HEK293 (cell line): Measurements from ENCODE around the gene TUBGCP6.

Experiments used
- KLF17 ChIP-seq: fragments of 450-650 bp; formaldehyde crosslinking; IDR thresholded peaks from 2 replicates; pipeline ENCODE4 v1.5.1; 2016; ENCODE audit warnings: missing biosample characterization, missing genetic modification characterization
- OSR2 ChIP-seq: fragments of 450-650 bp; formaldehyde crosslinking; IDR thresholded peaks from 2 replicates; pipeline ENCODE4 v1.5.1; 2016; ENCODE audit warnings: missing biosample characterization, missing genetic modification characterization
- PRDM6 ChIP-seq: fragments of 450-650 bp; formaldehyde crosslinking; IDR thresholded peaks from 2 replicates; pipeline ENCODE4 v1.5.1; 2017; ENCODE audit warnings: missing biosample characterization, missing genetic modification characterization
- SCRT2 ChIP-seq: fragments of 450-650 bp; formaldehyde crosslinking; IDR thresholded peaks from 2 replicates; pipeline ENCODE4 v1.5.1; 2016; ENCODE audit warnings: missing biosample characterization, missing genetic modification characterization
- TRIM28 ChIP-seq: IDR thresholded peaks from 2 replicates; pipeline ENCODE4 v1.6.1; 2011; ENCODE audit warnings: low read length, control low read depth, borderline replicate concordance
- ZBTB11 ChIP-seq: fragments of 450-650 bp; formaldehyde crosslinking; conservative IDR thresholded peaks from 2 replicates; pipeline ENCODE4 v1.5.1; 2016; ENCODE audit warnings: low read depth, missing biosample characterization, missing genetic modification characterization
- ZBTB49 ChIP-seq: fragments of 450-650 bp; formaldehyde crosslinking; IDR thresholded peaks from 2 replicates; pipeline ENCODE4 v1.5.1; 2016; ENCODE audit warnings: missing biosample characterization, missing genetic modification characterization, low read depth
- ZBTB8A ChIP-seq: fragments of 450-650 bp; formaldehyde crosslinking; IDR thresholded peaks from 2 replicates; pipeline ENCODE4 v1.5.1; 2016; ENCODE audit warnings: missing biosample characterization, missing genetic modification characterization
- ZFP41 ChIP-seq: fragments of 450-650 bp; formaldehyde crosslinking; IDR thresholded peaks from 2 replicates; pipeline ENCODE4 v1.5.1; 2016; ENCODE audit warnings: missing biosample characterization, missing genetic modification characterization, borderline replicate concordance
- ZFP69B ChIP-seq: fragments of 450-650 bp; formaldehyde crosslinking; IDR thresholded peaks from 2 replicates; pipeline ENCODE4 v1.5.1; 2016; ENCODE audit warnings: missing biosample characterization, missing genetic modification characterization
- ZNF16 ChIP-seq: fragments of 450-650 bp; formaldehyde crosslinking; IDR thresholded peaks from 2 replicates; pipeline ENCODE4 v1.5.1; 2016; ENCODE audit warnings: low read depth, missing biosample characterization, missing genetic modification characterization
- ZNF19 ChIP-seq: fragments of 450-650 bp; formaldehyde crosslinking; IDR thresholded peaks from 2 replicates; pipeline ENCODE4; 2016; ENCODE audit warnings: missing biosample characterization, missing genetic modification characterization, low read depth
- ZNF214 ChIP-seq: fragments of 450-650 bp; formaldehyde crosslinking; IDR thresholded peaks from 2 replicates; pipeline ENCODE4 v1.5.1; 2017; ENCODE audit warnings: missing biosample characterization, mild to moderate bottlenecking, missing genetic modification characterization, borderline replicate concordance
- ZNF223 ChIP-seq: fragments of 450-650 bp; formaldehyde crosslinking; IDR thresholded peaks from 2 replicates; pipeline ENCODE4 v1.5.1; 2016; ENCODE audit warnings: missing biosample characterization, missing genetic modification characterization
- ZNF354C ChIP-seq: fragments of 450-650 bp; formaldehyde crosslinking; IDR thresholded peaks from 2 replicates; pipeline ENCODE4 v1.5.1; 2016; ENCODE audit warnings: missing biosample characterization, missing genetic modification characterization, low read depth, borderline replicate concordance
- ZNF394 ChIP-seq: fragments of 450-650 bp; formaldehyde crosslinking; IDR thresholded peaks from 2 replicates; pipeline ENCODE4 v1.5.1; 2016; ENCODE audit warnings: missing biosample characterization, missing genetic modification characterization, mild to moderate bottlenecking, moderate library complexity, borderline replicate concordance
- ZNF398 ChIP-seq: fragments of 450-650 bp; formaldehyde crosslinking; IDR thresholded peaks from 2 replicates; pipeline ENCODE4 v1.5.1; 2017; ENCODE audit warnings: missing biosample characterization, missing genetic modification characterization
- ZNF514 ChIP-seq: fragments of 450-650 bp; formaldehyde crosslinking; IDR thresholded peaks from 2 replicates; pipeline ENCODE4 v1.5.1; 2016; ENCODE audit warnings: missing biosample characterization, missing genetic modification characterization
- ZNF549 ChIP-seq: fragments of 450-650 bp; IDR thresholded peaks from 2 replicates; pipeline ENCODE4 v1.5.1; 2018; ENCODE audit warnings: missing biosample characterization, missing genetic modification characterization, mild to moderate bottlenecking, inconsistent platforms, moderate library complexity
- ZNF561 ChIP-seq: fragments of 450-650 bp; IDR thresholded peaks from 2 replicates; pipeline ENCODE4 v1.5.1; 2018; ENCODE audit warnings: missing biosample characterization, missing genetic modification characterization, borderline replicate concordance
- ZNF626 ChIP-seq: fragments of 450-650 bp; sonication (Bioruptor Pico); formaldehyde crosslinking; IDR thresholded peaks from 2 replicates; pipeline ENCODE4 v1.5.1; 2018; ENCODE audit warnings: missing biosample characterization, missing genetic modification characterization, inconsistent platforms
- ZNF677 ChIP-seq: fragments of 450-650 bp; IDR thresholded peaks from 2 replicates; pipeline ENCODE4 v1.5.0; 2018; ENCODE audit warnings: missing biosample characterization, mild to moderate bottlenecking, missing genetic modification characterization, moderate library complexity
- ZNF768 ChIP-seq: fragments of 450-650 bp; formaldehyde crosslinking; IDR thresholded peaks from 2 replicates; pipeline ENCODE4 v1.5.1; 2018; ENCODE audit warnings: missing biosample characterization, mild to moderate bottlenecking, missing genetic modification characterization
- ZNF785 ChIP-seq: fragments of 450-650 bp; formaldehyde crosslinking; IDR thresholded peaks from 2 replicates; pipeline ENCODE4 v1.5.1; 2016; ENCODE audit warnings: missing biosample characterization, missing genetic modification characterization
- ZSCAN18 ChIP-seq: fragments of 450-650 bp; formaldehyde crosslinking; IDR thresholded peaks from 2 replicates; pipeline ENCODE4 v1.5.1; 2016; ENCODE audit warnings: missing biosample characterization, missing genetic modification characterization

Gene TUBGCP6

GRCh38 chr22:50271519-50271970 lies 26.7 kb upstream of the TUBGCP6 start (continued):
- TF ChIP-seq ZSCAN18 (tag by site-specific recombination) (no peak), ZNF214 (no peak), TRIM28 (no peak), ZNF398 (peak; percentile 27; the same call in 1 of the 2 replicates), ZFP69B (tag by site-specific recombination) (no peak), ZFP41 (tag by site-specific recombination) (no peak), ZNF549 (no peak), ZNF354C (tag by site-specific recombination) (no peak), SCRT2 (no peak), ZNF768 (tag by site-specific recombination) (no peak), PRDM6 (tag by site-specific recombination) (no peak), ZNF785 (tag by site-specific recombination) (no peak), ZNF19 (tag by site-specific recombination) (no peak), KLF17 (tag by site-specific recombination) (no peak), ZBTB8A (peak; percentile 87), ZNF626 (tag by site-specific recombination) (no peak), ZNF677 (no peak), ZBTB49 (no peak), ZNF223 (tag by site-specific recombination) (no peak), ZNF514 (no peak), OSR2 (no peak), ZNF394 (no peak), ZBTB11 (tag by site-specific recombination) (no peak), ZNF561 (peak; percentile 62; the same call in 1 of the 2 replicates), ZNF16 (tag by site-specific recombination) (no peak)
